OCI-LY1 (cell line): ENCODE measurements around the gene RFESD.

Experiments
- EZH2 ChIP-seq: fragments of 200-600 bp; sonication (generic), shearing (Covaris generic); IDR thresholded peaks from 2 replicates; pipeline ENCODE4 v1.8.0; 2017; ENCODE audit warnings: borderline replicate concordance, mixed run types, mild to moderate bottlenecking, antibody characterized with exemption, low read length, moderate library complexity, mixed read lengths
- TF ChIP-seq, protein P1 (sequence below): fragments of 200-600 bp; sonication (generic), shearing (Covaris generic); IDR thresholded peaks from 2 replicates; pipeline ENCODE4 v1.5.1; 2017; ENCODE audit warnings: mild to moderate bottlenecking, antibody characterized with exemption, low read length, moderate library complexity, mixed read lengths

DNA sequence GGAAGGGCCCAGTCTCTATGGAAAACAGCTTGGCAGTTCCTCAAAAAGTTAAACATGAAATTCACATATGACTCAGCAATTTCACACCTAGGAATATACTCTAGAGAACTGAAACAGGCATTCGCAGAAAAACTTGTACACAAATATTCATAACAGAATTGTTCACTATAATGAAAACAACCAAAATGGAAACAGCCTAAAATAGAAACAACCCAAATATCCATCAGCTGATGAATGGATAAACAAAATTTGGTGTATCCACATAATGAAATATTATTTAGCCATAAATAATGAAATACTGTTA lies 31.5 kb upstream of the RFESD start:
- TF ChIP-seq, protein P1, sequence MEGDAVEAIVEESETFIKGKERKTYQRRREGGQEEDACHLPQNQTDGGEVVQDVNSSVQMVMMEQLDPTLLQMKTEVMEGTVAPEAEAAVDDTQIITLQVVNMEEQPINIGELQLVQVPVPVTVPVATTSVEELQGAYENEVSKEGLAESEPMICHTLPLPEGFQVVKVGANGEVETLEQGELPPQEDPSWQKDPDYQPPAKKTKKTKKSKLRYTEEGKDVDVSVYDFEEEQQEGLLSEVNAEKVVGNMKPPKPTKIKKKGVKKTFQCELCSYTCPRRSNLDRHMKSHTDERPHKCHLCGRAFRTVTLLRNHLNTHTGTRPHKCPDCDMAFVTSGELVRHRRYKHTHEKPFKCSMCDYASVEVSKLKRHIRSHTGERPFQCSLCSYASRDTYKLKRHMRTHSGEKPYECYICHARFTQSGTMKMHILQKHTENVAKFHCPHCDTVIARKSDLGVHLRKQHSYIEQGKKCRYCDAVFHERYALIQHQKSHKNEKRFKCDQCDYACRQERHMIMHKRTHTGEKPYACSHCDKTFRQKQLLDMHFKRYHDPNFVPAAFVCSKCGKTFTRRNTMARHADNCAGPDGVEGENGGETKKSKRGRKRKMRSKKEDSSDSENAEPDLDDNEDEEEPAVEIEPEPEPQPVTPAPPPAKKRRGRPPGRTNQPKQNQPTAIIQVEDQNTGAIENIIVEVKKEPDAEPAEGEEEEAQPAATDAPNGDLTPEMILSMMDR: no peak
- no peak for TF ChIP-seq EZH2
